ENCODE measurements around the gene ST8SIA5.
"Not testable (repeated sequence)": the region's sequence is repeated elsewhere in the genome, so short reads cannot be mapped to it uniquely, and the experiment has no call there.

ST8SIA5 gene

GRCh38 chr18:46756559-46757201, at the start of gene ST8SIA5:
ST8SIA5 (minus strand) TSS chr18:46757053; CDS start chr18:46756508, 545 bp downstream.
- no peak for DNase-seq

DNA sequence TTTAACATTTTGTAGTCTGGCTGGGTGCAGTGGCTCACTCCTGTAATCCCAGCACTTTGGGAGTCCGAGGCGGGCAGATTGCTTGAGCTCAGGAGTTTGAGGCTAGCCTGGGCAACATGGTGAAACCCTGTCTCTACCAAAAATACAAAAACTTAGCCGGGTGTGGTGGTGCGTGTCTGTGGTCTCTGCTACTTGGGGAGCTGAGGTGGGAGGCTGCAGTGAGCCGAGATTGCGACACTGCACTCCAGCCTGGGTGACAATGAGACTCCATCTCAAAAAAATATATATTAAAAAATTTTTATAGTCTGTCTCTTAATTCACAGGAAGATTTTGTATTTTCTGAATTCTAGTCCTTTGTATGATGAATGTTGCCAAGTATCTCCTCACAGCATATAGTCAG, 39.1 kb upstream of the ST8SIA5 start:
- not testable (repeated sequence) for DNase-seq

DNA sequence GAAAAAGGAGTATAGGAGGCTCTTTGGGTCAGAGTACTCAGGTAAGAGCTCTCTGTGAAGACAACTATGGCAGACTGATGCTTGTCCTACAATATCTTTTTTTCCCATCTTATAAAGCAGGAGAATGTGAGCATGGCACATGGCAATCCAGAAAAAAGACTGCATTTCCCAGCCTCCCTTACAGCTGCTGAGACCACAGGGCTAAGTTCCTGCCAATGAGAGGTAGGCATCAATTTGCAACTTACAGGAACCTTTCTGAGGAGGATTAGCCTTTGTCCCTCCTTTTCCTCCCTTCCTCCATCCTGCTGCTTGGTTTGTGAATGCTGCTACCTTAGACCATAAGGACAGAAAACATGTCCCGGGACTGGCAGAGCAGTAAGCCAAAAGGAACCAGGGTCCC, 37.8 kb upstream of the ST8SIA5 start:
- DNase-seq, result no peak

DNA sequence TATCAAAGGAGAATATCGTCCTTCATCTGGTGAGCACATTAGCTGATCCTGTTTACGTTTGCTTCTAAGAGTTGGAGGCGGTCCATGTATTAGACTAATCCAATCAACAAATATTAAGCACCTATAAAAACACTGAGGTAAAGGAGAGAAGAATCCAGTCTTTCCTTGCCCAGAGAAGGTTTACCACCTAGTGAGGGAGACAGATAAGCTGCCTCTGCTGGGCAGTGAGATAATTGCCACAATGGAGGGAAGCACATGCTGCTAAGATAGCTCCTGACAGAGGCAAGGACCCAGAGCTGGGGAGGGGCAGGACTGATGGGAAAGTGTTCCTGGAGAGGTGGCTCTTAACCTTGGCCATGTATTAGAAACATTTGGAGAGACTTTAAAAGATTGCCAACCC, 36.7 kb upstream of the ST8SIA5 start:
- DNase-seq, result no peak

- no peak for DNase-seq
Measured at GRCh38 chr18:46789088-46789487, 32.2 kb upstream of the ST8SIA5 start.

GRCh38 chr18:46787674-46788073, 30.8 kb upstream of the ST8SIA5 start:
- DNase-seq, result no peak

DNA sequence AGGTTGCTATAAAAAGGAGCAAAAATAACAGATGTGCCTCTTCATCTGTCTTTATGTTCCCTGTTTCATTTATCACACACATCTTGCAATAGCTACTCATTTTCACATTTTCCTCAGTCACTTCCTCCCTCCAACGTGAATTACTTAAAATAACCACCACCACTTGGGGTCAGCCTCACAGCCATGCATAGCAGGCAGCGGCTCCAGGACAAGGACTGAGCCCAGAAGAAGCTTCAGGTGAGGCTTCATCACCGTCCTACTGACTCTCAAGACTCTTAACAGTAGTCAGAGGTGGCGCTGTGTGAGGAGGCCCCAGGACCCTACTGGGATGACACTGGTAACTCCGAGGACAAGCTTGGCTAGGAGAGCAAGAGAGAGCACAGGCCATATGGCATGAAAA, 15.5 kb upstream of the ST8SIA5 start:
- no peak for DNase-seq

DNA sequence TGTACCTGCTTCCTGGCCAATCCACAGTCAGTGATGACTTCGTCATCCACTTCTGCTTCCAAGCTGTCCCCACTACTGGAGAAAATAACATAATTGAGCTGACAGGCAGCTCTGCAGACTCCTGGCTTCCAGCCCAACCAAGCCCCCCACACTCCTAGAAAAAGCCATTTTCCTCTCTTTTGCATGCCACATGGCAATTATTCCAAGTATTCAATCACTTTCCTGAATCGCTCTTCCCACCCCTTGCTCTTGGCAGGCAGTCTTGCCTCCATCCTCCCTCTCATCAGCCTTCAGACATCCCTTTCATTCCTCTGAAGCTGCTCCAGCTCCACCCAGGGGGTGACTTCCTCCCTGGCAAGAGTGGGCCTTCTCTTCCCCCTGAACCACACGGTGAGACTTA, 14.3 kb upstream of the ST8SIA5 start:
- no peak for DNase-seq

DNA sequence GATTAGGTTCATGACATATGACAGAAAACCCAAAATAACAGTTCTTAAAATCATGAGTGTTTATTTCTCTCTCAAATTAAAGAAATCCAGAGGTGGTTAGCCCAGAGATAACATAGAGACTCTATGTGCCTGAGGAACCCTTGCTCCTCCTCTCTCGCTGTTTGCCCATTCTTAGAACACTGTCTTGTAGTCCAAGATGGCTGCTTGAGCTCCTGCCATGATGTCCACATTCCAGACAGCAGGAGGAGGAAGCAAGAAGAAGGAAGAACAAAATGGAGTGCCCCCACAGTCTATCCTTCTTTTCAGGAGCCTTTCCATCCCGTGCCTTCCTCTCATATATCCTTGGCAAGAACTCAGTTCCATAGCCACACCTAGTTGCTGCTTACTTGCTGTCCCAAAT, 13.9 kb upstream of the ST8SIA5 start:
- no peak for DNase-seq

- no peak for DNase-seq
Measured at GRCh38 chr18:46768166-46768921, 11.5 kb upstream of the ST8SIA5 start.

DNA sequence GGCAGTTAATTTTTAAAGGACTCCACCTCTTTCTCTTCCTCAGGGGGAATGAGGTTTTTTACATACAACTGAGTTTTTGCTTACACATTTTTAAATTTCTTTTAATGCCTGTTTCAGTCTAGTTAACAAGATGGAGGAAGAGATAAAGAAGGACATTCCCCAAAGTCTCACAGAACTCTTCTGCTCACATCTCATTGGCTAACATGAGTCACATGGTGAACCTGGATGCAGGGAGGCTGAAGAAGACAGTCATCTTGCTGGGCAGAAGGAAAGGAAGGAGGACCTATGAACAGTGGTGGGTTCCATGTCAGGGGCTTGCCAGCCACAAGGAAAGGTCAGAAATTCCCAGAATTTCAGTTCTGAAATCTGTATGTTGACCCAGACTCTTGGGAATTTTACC, 10.4 kb upstream of the ST8SIA5 start:
- no peak for DNase-seq

DNA sequence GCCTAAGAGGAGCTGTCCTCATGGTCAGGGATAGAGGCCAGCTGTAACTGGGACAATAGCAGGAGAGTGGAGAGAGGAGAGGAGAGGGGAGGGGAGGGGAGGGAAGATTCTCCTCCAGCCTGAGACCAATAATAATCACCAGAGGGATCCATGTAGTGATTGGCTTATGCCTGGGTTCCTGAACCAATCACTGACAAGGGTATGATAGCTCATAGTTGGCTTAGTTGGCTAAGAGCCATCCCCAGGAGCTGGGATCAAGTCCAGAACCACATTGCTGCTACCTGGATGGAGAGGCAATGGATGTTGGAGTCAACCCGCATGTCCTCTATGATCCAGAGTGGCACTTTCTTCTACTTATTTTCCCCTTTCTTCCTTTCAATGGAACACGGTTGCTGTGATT, 7.7 kb upstream of the ST8SIA5 start:
- DNase-seq, result no peak

- no peak for DNase-seq
Measured at GRCh38 chr18:46761059-46761769, 4.4 kb upstream of the ST8SIA5 start.

GRCh38 chr18:46759890-46760289, 3.0 kb upstream of the ST8SIA5 start:
- no peak for DNase-seq

DNA sequence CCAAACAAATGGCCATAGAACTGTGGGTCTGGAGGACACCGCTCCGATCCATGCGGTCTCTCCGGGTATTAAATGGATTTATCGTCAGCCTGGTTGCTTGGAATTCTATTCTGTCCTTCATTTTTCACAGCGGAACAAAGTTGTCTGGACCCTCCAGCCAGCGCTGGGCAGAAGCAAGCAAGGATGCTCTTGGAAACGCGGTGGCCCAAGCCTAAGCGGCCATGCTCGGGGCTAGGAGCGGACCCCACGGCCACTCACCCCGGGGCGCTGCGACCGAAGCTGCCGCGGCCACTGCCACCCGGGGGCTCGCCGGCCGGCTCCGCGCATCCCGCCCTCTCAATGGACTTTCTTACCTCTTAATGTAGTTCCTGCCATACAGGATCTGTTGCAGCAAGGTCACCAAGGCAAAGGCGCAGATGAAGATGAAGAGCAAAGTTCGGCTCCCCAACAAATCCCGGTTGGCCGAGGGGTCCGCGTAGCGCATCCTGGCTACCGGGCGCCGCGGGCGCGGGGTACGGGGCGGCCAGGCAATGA, 761 bp downstream of the ST8SIA5 start:
- DNase-seq, result no peak

- DNase-seq, result no peak
Measured at GRCh38 chr18:46755315-46756024, 1.4 kb downstream of the ST8SIA5 start.

- no peak for DNase-seq
Measured at GRCh38 chr18:46754661-46755292, 2.1 kb downstream of the ST8SIA5 start.

GRCh38 chr18:46754188-46754587, 2.7 kb downstream of the ST8SIA5 start:
- DNase-seq, result no peak

DNA sequence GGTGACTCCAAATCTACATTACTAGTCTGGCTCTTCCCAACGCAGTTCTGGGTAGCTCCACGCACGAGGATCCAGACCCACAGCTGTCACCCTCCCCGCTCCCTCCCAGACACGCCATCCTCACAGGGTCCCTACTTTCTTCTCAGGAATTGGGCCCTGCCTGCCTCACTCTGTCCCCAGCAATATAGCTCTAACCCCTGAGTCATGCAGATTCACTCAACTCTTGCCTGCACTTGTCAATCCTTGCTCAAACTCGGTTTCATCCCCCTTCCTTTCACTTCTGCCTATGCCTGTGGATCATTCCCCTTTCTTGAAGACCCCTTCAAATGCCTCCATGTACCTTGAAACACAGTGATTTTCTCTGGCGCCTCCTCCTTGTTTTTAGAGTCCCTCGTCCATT, 5.0 kb downstream of the ST8SIA5 start:
- DNase-seq, result no peak

GRCh38 chr18:46750626-46751025, 6.2 kb downstream of the ST8SIA5 start:
- DNase-seq, result no peak

GRCh38 chr18:46748466-46748865, 8.4 kb downstream of the ST8SIA5 start:
- no peak for DNase-seq

GRCh38 chr18:46740046-46740445, 16.8 kb downstream of the ST8SIA5 start:
- no peak for DNase-seq

DNA sequence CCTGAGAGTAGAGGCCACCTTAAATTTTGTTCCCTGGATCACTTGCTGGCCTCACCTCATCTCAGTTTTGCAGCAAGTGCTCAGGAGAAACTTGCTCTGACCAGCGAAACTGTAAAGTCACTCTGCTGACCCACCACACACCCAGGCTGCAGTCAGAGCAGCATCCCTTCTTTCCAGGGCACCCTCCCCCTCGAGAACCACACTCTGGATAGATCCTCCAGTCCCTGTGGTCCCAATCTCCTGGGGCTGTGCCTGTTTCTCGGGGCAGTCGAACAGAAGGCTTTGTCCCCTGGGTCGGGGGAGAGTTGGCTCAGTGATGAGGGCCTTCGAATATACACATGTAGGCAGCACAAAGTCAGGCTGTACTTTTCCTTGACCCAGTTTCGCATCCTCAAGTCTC, 18.4 kb downstream of the ST8SIA5 start:
- DNase-seq, result no peak
